ENCODE measurements around the gene SCGB3A1.

The SCGB3A1 gene

DNA sequence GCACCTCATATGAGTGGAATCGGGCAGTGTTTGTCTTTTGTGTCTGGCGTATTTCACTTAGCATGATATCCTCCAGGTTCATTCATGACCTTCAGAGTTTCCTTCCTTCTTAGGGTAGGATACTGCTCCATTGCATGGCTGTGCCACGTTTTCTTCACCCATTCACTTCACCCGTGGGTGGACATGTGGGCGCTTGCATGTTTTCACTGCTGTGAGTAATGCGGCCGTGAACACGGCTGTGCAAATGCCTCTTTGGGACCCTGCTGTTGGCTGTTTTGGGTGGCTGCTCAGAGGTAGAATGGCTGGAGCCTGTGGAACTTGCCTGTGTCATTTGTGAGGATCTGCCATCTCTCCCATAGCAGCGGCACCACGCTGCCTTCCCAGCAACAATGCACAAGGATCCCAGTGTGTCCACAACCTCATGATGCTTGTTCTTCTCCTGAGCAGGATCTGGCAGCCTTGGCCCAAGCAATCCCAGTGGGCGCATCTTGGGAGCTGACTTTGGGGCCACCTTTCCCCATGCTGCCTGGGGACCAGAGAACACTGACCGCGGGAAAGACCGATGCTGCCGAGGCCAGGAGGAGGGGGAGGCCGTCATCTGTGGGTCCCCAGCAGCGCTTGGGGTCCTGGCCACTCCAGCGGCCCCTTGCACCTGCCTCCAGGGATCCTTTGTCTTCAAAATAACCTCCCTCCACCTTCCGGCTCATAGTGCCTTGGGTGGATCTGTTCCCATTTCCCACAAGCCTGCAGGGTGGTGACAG lies 2.3 kb upstream of the SCGB3A1 start:
- H3K27me3 Mint-ChIP-seq (ENCODE audit: low read depth, poor library complexity) = peaks cover 44% of the 10 kb centered on the region
- no peak for TF ChIP-seq CTCF (IDR thresholded peaks at IDR 0.05)
- no peak for DNase-seq
- peaks cover 31% of the 10 kb centered on the region for H3K4me1 Mint-ChIP-seq
- H3K36me3 Mint-ChIP-seq (ENCODE audit: low read depth) = peaks cover 6% of the 10 kb centered on the region
- peaks cover 11% of the 10 kb centered on the region for H3K9me3 Mint-ChIP-seq
- no peak overlapping the region for H3K27ac Mint-ChIP-seq
- no peak overlapping the region for H3K4me3 Mint-ChIP-seq

DNA sequence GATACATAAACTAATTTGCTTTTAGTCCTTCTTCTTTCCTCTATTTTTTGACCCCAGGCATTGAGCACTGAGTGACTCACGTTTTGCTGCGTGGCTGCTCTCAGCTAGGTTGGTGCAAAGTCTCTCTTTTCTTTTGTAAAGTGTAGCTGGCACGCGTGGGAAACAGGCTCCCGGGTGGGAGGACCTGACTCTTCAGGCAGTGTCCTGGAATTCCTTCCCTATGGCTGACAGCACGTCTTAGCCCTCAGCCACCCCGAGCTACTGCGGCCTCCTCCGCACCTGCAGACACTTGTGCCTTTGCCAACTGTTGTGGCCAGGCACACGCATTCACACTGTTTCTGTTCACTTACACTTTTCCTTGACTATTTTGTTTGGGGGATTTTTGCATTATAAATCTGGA lies 877 bp upstream of the SCGB3A1 start:
- TF ChIP-seq CTCF (IDR thresholded peaks at IDR 0.05) = no peak
- Mint-ChIP-seq H3K4me1 (peaks cover 39% of the 10 kb centered on the region), H3K9me3 (peaks cover 14% of the 10 kb centered on the region), H3K4me3 (peak overlapping the region; percentile 75), H3K36me3 (ENCODE audit: low read depth) (peaks cover 6% of the 10 kb centered on the region), H3K27ac (no peak overlapping the region), H3K27me3 (ENCODE audit: low read depth, poor library complexity) (peaks cover 58% of the 10 kb centered on the region)
- DNase-seq = no peak

DNA sequence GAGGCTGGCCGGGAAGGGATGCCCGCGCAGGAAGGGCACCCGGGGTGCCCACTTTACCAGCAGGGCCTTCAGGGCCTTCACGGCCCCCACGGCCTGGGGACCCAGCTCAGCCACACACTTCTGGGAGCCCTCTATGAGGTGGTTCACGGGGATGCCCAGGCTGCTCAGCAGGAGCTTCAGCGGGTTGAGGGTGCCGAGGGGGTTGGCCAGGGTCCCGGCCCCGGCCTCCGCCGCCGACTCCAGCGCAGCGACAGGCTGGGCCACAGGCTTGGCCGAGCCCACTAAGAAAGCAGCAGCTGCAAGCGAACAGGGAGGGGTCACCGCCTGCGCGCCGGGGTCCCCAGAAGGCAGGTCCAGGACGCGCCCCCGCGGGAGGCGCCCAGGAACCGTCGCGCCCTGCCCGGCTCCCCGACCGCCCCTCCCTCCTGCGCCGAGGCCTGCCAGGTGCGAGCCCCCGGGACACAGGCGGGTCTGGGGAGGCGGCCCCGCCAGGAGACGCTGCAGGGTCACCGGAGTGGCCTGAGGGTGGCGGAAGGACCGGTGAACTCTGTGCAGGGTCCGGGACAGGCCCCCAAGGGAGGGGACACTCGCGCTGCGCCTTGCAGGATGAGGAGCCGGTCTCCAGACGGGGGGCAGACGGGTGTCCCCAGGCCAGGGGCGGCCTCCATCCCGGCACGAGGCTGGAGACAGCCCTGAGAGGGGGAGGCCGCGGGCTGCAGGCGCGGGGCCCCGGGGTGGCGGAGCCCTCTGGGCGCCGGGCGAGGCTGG lies 572 bp downstream of the SCGB3A1 start:
- H3K9me3 Mint-ChIP-seq = peaks cover 20% of the 10 kb centered on the region
- DNase-seq = peak; percentile 53
- no peak for TF ChIP-seq CTCF (IDR thresholded peaks at IDR 0.05)
- peaks cover 34% of the 10 kb centered on the region for H3K4me1 Mint-ChIP-seq
- no peak overlapping the region for H3K27ac Mint-ChIP-seq
- H3K27me3 Mint-ChIP-seq (ENCODE audit: low read depth, poor library complexity) = peaks cover 67% of the 10 kb centered on the region
- H3K4me3 Mint-ChIP-seq = peak overlapping the region; percentile 38
- peaks cover 6% of the 10 kb centered on the region for H3K36me3 Mint-ChIP-seq (ENCODE audit: low read depth)

DNA sequence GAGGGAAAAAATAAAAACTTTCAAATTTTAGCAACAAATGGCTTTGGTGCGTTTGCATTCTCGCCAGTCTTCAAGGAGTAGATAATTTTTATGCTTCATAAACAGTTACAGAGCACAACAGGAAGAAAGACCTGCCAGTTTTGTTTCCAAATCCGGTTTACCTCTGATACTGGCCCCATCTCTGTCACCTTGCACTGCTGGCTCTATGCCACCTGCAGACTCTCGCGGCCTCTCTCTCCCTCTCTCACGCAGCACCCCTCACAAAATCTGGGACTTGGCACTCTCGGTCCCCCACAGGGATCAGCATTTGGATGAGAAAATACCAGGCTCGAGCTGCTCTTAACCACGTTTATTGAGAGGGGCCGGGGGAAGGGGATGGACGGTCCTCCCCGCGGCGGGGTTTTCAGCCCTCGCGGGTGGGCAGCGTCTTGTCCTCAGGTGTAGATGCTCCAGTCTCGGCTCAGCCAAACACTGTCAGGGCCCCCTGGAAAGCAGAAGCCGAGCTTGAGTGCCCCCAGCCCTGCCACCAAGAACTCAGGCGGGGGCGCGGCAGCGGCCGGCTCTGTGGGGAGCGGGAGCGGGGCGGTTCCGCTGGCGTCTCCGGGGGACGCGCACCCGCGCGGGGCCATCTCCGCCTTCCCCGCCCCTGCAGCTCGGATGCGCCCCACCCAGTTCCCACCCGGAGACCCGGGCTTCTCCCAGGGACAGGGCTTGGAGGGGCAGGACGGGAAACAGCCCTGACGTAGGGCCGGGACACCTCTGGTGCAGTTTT lies 1.3 kb downstream of the SCGB3A1 start:
- Mint-ChIP-seq H3K27me3 (ENCODE audit: low read depth, poor library complexity) (peaks cover 74% of the 10 kb centered on the region), H3K36me3 (ENCODE audit: low read depth) (peaks cover 6% of the 10 kb centered on the region), H3K9me3 (peaks cover 23% of the 10 kb centered on the region), H3K4me3 (peak overlapping the region; percentile 61), H3K27ac (no peak overlapping the region), H3K4me1 (peaks cover 31% of the 10 kb centered on the region)
- no peak for DNase-seq
- TF ChIP-seq CTCF (IDR thresholded peaks at IDR 0.05) = no peak

GRCh38 chr5:180586870-180587269 lies 4.4 kb downstream of the SCGB3A1 start:
- Mint-ChIP-seq H3K27ac (no peak overlapping the region), H3K4me3 (no peak overlapping the region), H3K4me1 (peaks cover 21% of the 10 kb centered on the region), H3K36me3 (ENCODE audit: low read depth) (peaks cover 6% of the 10 kb centered on the region), H3K9me3 (peaks cover 38% of the 10 kb centered on the region), H3K27me3 (ENCODE audit: low read depth, poor library complexity) (peaks cover 61% of the 10 kb centered on the region)
- DNase-seq = no peak
- no peak for TF ChIP-seq CTCF (IDR thresholded peaks at IDR 0.05)
